Central memory CD8-positive, alpha-beta T cell (primary cell): ENCODE data around the gene EPHB6.

ENCODE experiments used
- ATAC-seq: fragments of 150-1000 bp; cut with Tn5 transposase; replicated peaks from 2 replicates; pipeline ENCODE4 v1.10.0; 2022; ENCODE audit warnings: mild to moderate bottlenecking, moderate FRiP score, moderate number of reproducible peaks; ENCODE audit not compliant: poor library complexity, severe bottlenecking; ENCODE audit errors: extremely low read depth
- DNase-seq, 2 donors: peaks; one replicate each; pipeline ENCODE4 v3.0.0; 2021; ENCODE audit warnings: low spot score in 2 of 2
- H3K27ac Mint-ChIP-seq: one replicate; pipeline ENCODE4 v1.8.0; 2022; ENCODE audit warnings: low read depth, mild to moderate bottlenecking, moderate library complexity, mixed read lengths
- H3K27me3 Mint-ChIP-seq: one replicate; pipeline ENCODE4 v1.8.0; 2022; ENCODE audit warnings: mixed read lengths
- H3K36me3 Mint-ChIP-seq: one replicate; pipeline ENCODE4 v1.8.0; 2022; ENCODE audit warnings: mild to moderate bottlenecking, moderate library complexity, mixed read lengths; ENCODE audit not compliant: insufficient read depth
- H3K4me1 Mint-ChIP-seq: one replicate; pipeline ENCODE4 v1.8.0; 2022; ENCODE audit warnings: mixed read lengths
- H3K4me3 Mint-ChIP-seq: one replicate; pipeline ENCODE4 v1.8.0; 2022; ENCODE audit warnings: mild to moderate bottlenecking, moderate library complexity, mixed read lengths
- H3K9me3 Mint-ChIP-seq: one replicate; pipeline ENCODE4 v1.8.0; 2022; ENCODE audit warnings: mixed read lengths

Gene EPHB6

DNA sequence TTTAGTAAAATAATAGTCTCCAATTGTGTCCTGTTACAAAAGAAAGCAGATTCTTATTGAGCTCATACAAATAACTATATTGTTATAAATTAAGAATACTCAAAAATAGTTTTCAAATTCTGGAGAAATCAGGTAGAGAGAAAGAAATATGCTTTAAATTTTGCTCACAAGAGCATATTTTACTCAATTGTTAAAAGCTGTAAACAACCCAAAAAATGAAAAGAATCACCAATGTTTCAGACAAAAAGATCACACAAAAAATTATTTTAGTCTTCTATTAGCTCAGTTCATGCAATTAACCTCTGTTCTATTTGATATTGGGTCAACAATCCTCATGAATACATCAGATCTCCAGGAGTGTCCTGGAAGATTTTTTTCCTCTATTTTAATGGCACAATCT, 49.3 kb downstream of the EPHB6 start:
- H3K36me3 Mint-ChIP-seq: no peaks in the 10 kb centered on the region
- no peaks in the 10 kb centered on the region for H3K4me1 Mint-ChIP-seq
- no peak for ATAC-seq
- H3K27ac Mint-ChIP-seq: no peak overlapping the region
- H3K9me3 Mint-ChIP-seq: no peaks in the 10 kb centered on the region
- DNase-seq: no peak
- no peak overlapping the region for H3K4me3 Mint-ChIP-seq
- H3K27me3 Mint-ChIP-seq: peaks cover 36% of the 10 kb centered on the region

DNA sequence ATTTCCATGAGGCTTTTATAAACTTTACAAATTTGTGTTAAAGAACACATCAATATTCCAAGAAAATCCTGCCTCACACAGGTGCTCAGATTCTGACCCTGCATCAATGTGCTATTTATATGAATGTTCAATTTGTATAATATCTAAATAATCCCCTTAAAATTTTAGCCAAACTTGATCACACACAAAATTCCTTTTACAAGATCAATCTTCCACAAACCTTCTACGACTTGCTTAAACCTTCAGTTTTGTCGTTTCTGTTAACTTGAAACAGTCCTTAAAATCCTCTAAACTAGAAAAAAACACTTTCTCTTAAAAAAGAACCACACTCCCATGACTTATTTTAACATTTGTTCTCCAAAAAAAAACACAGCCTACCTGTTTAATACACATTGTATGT, 50.9 kb downstream of the EPHB6 start:
- H3K27ac Mint-ChIP-seq: no peak overlapping the region
- ATAC-seq (no peak), DNase-seq (no peak)
- H3K4me1 Mint-ChIP-seq: no peaks in the 10 kb centered on the region
- H3K9me3 Mint-ChIP-seq: no peaks in the 10 kb centered on the region
- no peak overlapping the region for H3K4me3 Mint-ChIP-seq
- H3K27me3 Mint-ChIP-seq: peaks cover 51% of the 10 kb centered on the region
- H3K36me3 Mint-ChIP-seq: no peaks in the 10 kb centered on the region

- no peak overlapping the region for H3K4me3 Mint-ChIP-seq
- DNase-seq: no peak
- no peak for ATAC-seq
- no peak overlapping the region for H3K27ac Mint-ChIP-seq
- no peaks in the 10 kb centered on the region for H3K36me3 Mint-ChIP-seq
- peaks cover 60% of the 10 kb centered on the region for H3K27me3 Mint-ChIP-seq
- H3K9me3 Mint-ChIP-seq: no peaks in the 10 kb centered on the region
- no peaks in the 10 kb centered on the region for H3K4me1 Mint-ChIP-seq
Observed at GRCh38 chr7:142906643-142907042, 51.8 kb downstream of the EPHB6 start.

DNA sequence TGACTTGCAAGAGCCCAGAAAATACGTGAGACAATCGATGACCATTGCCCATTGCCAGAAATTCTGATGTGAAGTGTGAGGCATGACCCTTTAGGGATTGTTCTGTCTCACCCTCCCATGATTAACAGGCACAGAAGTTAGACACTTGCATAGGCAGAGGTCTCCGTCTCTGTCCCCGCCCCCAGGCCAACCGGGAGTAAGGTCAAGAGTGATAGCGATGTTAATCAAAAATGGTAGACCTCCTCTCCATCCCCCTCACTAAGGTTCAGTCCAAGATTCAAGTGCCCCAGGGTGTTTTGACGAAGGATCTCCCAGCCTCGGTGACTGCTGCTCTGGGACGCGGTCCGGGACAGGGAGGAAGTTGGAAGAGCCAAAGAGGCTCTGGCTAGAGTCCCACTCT, 53.4 kb downstream of the EPHB6 start:
- Mint-ChIP-seq H3K36me3 (no peaks in the 10 kb centered on the region), H3K4me3 (no peak overlapping the region), H3K27me3 (peaks cover 74% of the 10 kb centered on the region), H3K4me1 (no peaks in the 10 kb centered on the region), H3K27ac (no peak overlapping the region), H3K9me3 (no peaks in the 10 kb centered on the region)
- DNase-seq (no peak), ATAC-seq (no peak)

GRCh38 chr7:142908921-142909890, 54.3 kb downstream of the EPHB6 start:
- ATAC-seq: no peak
- Mint-ChIP-seq H3K4me3 (no peak overlapping the region), H3K27me3 (peaks cover 83% of the 10 kb centered on the region), H3K4me1 (no peaks in the 10 kb centered on the region), H3K27ac (no peak overlapping the region), H3K9me3 (no peaks in the 10 kb centered on the region), H3K36me3 (no peaks in the 10 kb centered on the region)
- no peak for DNase-seq

- Mint-ChIP-seq H3K27ac (no peak overlapping the region), H3K36me3 (no peaks in the 10 kb centered on the region), H3K9me3 (no peaks in the 10 kb centered on the region), H3K4me1 (no peaks in the 10 kb centered on the region), H3K4me3 (no peak overlapping the region), H3K27me3 (peaks cover 91% of the 10 kb centered on the region)
- ATAC-seq (no peak), DNase-seq (no peak)
Observed at GRCh38 chr7:142910031-142910433, 55.2 kb downstream of the EPHB6 start.

GRCh38 chr7:142910481-142910880, 55.6 kb downstream of the EPHB6 start:
- Mint-ChIP-seq H3K9me3 (no peaks in the 10 kb centered on the region), H3K4me3 (no peak overlapping the region), H3K36me3 (no peaks in the 10 kb centered on the region), H3K27ac (no peak overlapping the region), H3K27me3 (peaks cover 96% of the 10 kb centered on the region), H3K4me1 (no peaks in the 10 kb centered on the region)
- ATAC-seq (no peak), DNase-seq (no peak)

DNA sequence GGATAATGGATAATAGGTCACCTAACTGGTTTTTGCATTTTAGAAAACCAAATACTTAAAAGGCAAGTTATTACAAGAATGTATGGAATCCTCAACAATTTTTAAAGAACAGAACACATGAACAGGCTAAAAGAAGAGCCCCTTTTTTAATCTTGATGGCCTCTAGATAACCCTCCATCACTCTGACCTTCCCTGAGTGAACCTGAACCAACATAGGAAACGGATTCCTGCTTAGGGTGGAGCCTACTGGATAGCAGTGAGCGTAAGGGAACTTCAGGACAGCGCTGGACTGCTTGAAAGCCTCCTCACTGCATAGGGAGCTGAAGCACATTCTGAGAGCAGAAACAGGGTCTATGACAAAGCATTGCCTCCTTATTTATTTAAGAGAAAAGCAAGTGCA, 58.2 kb downstream of the EPHB6 start:
- H3K27ac Mint-ChIP-seq: no peak overlapping the region
- no peak for DNase-seq
- no peaks in the 10 kb centered on the region for H3K9me3 Mint-ChIP-seq
- no peaks in the 10 kb centered on the region for H3K4me1 Mint-ChIP-seq
- peaks cover 89% of the 10 kb centered on the region for H3K27me3 Mint-ChIP-seq
- H3K4me3 Mint-ChIP-seq: no peak overlapping the region
- no peak for ATAC-seq
- no peaks in the 10 kb centered on the region for H3K36me3 Mint-ChIP-seq

- Mint-ChIP-seq H3K36me3 (no peaks in the 10 kb centered on the region), H3K9me3 (no peaks in the 10 kb centered on the region), H3K27ac (no peak overlapping the region), H3K4me3 (no peak overlapping the region), H3K27me3 (peaks cover 89% of the 10 kb centered on the region), H3K4me1 (no peaks in the 10 kb centered on the region)
- DNase-seq (no peak), ATAC-seq (no peak)
Observed at GRCh38 chr7:142913566-142913965, 58.7 kb downstream of the EPHB6 start.

DNA sequence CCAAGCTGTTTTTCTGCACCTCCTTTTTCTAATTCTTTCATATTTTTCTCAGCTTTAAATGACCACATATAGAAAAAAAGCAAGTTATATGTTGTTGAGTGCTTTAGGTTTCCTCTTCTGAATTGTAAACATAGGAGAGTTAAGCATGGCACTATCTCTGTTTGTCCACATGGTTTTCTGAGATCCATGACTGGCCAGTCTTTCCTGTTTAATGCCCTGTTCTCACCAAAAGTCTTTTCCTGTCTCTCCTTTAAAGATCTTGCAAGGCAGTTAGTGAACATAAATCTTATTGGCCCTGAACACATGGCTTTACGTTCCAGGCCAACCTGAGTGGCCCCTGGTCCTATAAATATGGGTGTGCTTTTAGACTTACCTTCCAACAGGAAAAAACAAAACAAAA, 59.2 kb downstream of the EPHB6 start:
- DNase-seq (no peak), ATAC-seq (no peak)
- Mint-ChIP-seq H3K36me3 (no peaks in the 10 kb centered on the region), H3K27me3 (peaks cover 89% of the 10 kb centered on the region), H3K27ac (no peak overlapping the region), H3K9me3 (no peaks in the 10 kb centered on the region), H3K4me3 (no peak overlapping the region), H3K4me1 (no peaks in the 10 kb centered on the region)

DNA sequence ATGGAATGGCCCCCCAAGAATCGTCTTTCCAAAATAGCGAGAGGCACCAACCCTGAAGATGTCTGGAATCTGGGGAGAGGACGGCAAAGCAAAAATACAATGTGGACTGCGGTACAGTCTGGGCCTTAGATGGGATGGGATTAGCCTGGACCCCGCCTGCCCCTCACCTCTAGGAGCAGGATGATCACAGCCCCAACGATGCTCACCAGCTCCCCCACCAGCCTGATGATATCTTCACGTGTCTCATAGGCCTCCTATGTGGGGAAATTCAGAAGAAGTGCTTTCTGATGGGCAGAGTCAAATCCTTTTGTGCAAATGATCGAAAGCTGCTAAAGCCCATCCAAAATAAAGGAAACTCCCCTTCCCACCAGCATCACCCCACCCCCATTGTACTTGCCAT, 60.4 kb downstream of the EPHB6 start:
- peaks cover 83% of the 10 kb centered on the region for H3K27me3 Mint-ChIP-seq
- H3K4me3 Mint-ChIP-seq: no peak overlapping the region
- H3K4me1 Mint-ChIP-seq: no peaks in the 10 kb centered on the region
- H3K27ac Mint-ChIP-seq: no peak overlapping the region
- DNase-seq: no peak
- no peaks in the 10 kb centered on the region for H3K9me3 Mint-ChIP-seq
- no peak for ATAC-seq
- no peaks in the 10 kb centered on the region for H3K36me3 Mint-ChIP-seq

- Mint-ChIP-seq H3K36me3 (no peaks in the 10 kb centered on the region), H3K4me1 (no peaks in the 10 kb centered on the region), H3K27ac (no peak overlapping the region), H3K4me3 (no peak overlapping the region), H3K27me3 (peaks cover 71% of the 10 kb centered on the region), H3K9me3 (no peaks in the 10 kb centered on the region)
- no peak for DNase-seq
- no peak for ATAC-seq
Observed at GRCh38 chr7:142916508-142916907, 61.6 kb downstream of the EPHB6 start.

DNA sequence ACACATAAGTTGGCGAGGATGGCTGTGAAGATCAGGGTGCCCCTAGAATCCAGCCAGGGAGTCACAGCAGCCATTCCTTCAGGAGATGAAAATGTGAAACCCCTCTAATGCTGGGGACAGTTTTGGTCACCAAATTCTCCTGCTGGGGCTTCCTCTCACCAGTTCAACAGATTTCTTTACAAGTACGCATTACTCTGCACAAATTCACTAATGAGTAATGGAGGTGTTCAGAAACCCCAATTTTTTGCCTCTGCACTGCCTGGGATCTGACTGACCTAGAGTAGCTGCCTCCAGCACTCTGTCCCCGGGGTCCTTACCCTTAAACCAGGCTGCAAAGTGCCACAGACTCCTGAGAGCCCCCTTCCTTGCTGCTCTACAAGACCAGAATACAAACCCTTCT, 62.6 kb downstream of the EPHB6 start:
- Mint-ChIP-seq H3K27me3 (peaks cover 61% of the 10 kb centered on the region), H3K4me1 (no peaks in the 10 kb centered on the region), H3K4me3 (no peak overlapping the region), H3K27ac (no peak overlapping the region), H3K9me3 (no peaks in the 10 kb centered on the region), H3K36me3 (no peaks in the 10 kb centered on the region)
- ATAC-seq: no peak
- no peak for DNase-seq
